GM21717 (cell line): ENCODE results near the gene ZNF578.
"Not testable (repeated sequence)": the region's sequence is repeated elsewhere in the genome, so short reads cannot be mapped to it uniquely, and the experiment has no call there.

Experiments
- ATAC-seq: cut with Tn5 transposase; IDR thresholded peaks from one replicate; pipeline ENCODE4 v1.9.1; 2021; ENCODE audit warnings: mild to moderate bottlenecking, moderate library complexity; ENCODE audit not compliant: unreplicated experiment

The ZNF578 gene

DNA sequence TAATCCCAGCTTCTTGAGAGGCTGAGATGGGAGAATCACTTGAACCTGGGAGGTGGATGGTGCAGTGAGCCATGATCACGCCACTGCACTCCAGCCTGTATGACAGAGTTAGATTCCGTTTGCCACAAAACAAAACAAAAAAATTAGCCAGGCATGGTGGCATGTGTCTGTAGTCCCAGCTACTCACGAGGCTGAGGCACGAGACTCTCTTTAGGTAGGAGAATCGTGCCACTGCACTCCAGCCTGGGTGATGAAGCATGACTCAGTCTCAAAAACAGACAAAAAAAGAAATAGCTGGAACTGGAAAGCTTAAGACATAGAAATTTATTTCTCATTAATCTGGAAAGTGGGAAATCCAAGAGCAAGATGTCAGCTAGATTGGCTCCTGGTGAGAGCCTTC lies 53.9 kb downstream of the ZNF578 start:
- no peak for ATAC-seq

DNA sequence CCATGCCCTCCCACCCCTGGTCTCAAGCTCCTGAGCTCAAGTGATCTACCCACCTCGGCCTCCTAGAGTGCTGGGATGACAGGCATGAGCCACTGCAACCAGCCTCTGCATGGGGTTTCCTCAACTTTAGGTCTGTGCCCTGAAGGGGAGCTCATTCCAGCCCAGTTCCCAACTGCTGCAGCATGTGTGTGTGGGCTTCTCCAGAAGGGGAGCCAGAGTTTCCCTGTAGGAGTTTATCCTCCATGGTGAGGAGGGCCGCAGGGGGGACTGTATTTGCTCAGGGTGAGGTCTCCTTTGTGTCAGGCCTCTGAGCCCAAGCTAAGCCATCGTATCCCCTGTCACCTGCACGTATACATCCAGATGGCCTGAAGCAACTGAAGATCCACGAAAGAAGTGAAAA lies 62.8 kb downstream of the ZNF578 start:
- ATAC-seq = no peak

- ATAC-seq = no peak
Observed at GRCh38 chr19:52518646-52519045, 65.3 kb downstream of the ZNF578 start.

GRCh38 chr19:52519175-52519574 lies 65.8 kb downstream of the ZNF578 start:
- ATAC-seq = not testable (repeated sequence)

DNA sequence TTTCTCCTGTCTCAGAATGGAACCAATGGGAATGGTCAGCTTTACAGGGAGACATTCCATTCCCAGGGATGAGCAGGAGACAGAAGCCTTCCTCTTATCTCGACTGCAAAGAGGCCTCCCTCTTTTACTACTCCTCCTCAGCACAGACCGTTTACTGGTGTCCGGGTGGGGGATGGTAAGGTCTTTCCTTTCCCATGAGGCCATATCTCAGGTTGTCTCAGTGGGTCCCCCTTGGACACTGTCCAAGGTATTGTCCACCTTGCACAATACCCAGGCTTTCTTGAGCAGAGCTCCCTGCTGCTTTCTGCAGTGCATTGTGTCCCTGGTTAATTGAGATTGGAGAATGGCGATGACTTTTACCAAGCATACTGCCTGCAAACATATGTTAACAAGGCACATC lies 66.7 kb downstream of the ZNF578 start:
- no peak for ATAC-seq

GRCh38 chr19:52522551-52522950 lies 69.2 kb downstream of the ZNF578 start:
- no peak for ATAC-seq

- no peak for ATAC-seq
Observed at GRCh38 chr19:52524086-52524485, 70.7 kb downstream of the ZNF578 start.

DNA sequence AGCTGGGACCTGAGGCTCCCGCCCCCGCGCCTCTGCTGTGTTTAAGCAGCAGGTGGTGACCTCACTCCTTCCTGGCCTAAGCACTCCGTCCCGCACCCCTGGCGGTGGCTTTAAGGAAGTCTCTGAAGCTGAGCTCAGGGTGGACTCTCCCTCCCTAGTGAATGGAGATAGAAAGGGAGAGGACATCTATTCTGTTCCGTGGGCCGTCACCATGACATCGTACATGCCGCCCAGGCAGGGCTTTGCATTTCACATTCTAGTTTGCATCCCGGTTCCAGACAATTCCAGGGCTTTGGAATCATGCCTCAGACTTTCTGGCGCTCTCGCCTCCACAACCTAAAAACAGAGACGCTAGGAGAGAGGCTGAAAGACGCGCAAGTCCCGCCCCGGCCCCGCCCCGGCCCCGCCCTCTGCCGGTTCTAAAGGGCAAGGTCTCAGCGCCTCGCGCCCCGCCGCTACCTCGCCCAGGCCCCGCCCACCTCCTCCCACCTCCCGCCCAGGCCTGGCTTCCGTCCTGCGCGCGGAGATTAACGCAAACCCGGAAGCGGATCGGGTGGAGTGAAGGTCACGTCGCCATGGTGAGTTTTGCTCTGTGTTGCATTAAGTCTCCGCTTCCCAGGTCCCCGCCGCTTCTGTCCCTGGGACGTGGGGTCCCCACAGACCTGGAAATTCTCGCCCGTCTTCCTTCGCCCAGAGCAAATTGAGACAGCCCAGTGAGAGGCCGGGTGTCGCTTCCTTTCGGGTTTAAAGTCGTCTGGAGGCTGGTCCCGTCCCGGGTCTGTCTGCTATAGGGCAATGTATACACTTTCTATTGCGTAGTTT lies 74.0 kb downstream of the ZNF578 start, which contains the start of gene ZNF808:
TSS of gene ZNF808 (plus strand) at position 535 of the 822 bp plus-strand sequence. CDS start 15,617 bp downstream, outside the sequence.
- ATAC-seq = peak; percentile 84

GRCh38 chr19:52527956-52528351 lies 74.6 kb downstream of the ZNF578 start:
- ATAC-seq = peak; percentile 10

GRCh38 chr19:52532480-52532879 lies 79.1 kb downstream of the ZNF578 start:
- ATAC-seq = no peak

DNA sequence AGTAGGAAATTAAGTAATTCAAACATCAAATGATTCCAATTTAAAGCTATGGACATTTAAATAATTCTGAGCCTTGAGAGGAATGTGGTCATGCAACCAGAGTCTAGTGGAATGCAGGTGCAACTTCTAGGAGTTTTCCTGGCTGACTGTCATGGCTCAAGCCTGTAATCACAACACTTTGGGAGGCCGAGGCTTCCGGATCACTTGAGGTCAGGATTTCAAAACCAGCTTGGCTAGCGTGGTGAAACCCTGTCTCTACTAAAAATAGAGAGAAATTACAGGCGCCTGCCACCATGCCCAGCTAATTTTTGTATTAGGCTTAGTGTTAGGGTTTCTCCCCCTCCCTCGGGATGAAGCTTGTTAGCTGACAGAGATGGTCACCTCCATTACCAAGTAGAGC lies 80.5 kb downstream of the ZNF578 start:
- ATAC-seq = no peak

DNA sequence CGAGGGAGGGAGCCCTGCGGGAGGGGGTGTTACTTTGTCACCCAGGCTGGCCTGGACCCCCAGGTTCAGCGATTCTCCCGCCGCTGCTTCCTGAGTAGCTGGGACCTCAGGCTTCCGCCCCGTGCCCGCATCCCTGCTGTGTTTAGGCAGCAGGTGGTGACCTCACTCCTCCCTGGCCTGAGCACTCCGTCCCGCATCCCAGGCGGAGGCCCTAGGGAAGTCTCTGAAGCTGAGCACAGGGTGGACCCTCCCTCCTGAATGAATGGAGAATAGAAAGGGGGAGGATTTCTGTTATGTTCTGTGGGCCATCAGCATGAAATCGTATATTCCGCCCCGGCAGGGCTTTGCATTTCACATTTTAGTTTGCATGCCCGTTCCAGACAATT lies 82.0 kb downstream of the ZNF578 start:
- not testable (repeated sequence) for ATAC-seq

DNA sequence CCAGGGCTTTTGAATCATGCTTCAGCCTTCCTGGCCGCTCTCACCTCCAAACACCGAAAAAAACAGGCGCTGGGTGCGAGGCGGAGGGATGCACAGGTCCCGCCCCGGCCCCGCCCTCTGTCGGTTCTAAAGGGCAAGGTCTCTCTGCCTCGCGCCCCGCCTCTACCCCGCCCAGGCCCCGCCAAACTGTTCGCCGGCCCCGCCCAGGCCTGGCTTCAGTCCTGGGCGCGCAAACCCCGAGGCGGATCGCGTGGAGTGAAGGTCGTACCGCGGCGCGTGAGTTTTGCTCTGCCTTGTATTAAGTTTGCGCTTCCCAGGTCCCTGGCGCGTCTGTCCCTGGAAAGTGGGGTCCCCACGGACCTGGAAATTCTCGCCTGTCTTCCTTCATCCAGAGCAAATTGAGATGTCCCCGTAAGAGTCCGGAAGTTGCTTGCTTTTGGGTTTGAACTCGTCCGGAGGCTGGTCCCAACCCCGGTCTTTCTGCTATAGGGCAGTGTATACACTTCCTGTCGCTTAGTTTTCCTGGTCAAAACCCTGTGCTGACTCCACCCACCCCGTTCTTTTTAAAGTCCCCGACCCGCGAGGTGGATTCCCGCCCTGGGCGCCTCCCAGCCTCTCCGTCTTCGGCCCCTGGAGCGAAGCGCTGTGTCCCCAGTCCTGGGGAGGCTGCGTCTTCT lies 82.6 kb downstream of the ZNF578 start:
- ATAC-seq = no peak

- ATAC-seq = no peak
Observed at GRCh38 chr19:52536448-52536800, 83.1 kb downstream of the ZNF578 start.

GRCh38 chr19:52538815-52539214 lies 85.5 kb downstream of the ZNF578 start:
- not testable (repeated sequence) for ATAC-seq

DNA sequence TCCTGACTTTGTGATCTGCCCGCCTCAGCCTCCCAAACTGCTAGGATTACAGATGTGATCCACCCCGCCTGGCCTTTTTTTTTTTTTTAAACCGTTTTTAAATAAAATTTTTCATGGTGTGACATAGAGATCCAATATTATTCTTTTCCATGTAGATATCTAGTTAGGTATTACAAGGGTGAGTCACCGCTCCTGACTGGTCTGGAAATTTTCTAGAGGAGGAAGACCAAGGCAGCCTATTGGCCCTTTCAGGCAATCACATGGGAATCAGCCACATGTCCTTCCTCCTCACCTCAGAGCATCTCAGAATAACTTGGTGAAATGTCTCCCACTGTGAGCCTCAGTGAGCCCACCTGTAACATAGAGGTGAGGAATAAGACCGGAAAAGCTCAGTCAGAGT lies 87.8 kb downstream of the ZNF578 start:
- not testable (repeated sequence) for ATAC-seq

GRCh38 chr19:52541608-52542007 lies 88.3 kb downstream of the ZNF578 start:
- ATAC-seq = no peak

DNA sequence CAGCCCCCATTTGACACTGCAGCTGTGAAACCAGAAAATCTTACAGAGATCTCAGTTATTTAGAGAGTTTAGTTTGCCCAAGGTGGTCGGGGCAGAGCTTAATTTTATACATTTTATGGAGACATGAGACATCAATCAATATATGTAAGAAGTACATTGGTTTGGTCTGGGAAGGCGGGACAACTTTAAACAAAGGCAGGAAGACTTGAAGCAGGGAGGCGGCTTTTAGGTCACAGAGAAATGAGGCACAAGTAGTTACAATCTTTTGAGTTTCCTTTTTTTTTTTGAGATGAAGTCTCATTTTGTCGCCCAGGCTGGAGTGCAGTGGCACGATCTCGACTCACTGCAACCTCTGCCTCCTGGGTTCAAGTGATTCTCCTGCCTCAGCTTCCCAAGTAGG lies 89.2 kb downstream of the ZNF578 start:
- not testable (repeated sequence) for ATAC-seq

DNA sequence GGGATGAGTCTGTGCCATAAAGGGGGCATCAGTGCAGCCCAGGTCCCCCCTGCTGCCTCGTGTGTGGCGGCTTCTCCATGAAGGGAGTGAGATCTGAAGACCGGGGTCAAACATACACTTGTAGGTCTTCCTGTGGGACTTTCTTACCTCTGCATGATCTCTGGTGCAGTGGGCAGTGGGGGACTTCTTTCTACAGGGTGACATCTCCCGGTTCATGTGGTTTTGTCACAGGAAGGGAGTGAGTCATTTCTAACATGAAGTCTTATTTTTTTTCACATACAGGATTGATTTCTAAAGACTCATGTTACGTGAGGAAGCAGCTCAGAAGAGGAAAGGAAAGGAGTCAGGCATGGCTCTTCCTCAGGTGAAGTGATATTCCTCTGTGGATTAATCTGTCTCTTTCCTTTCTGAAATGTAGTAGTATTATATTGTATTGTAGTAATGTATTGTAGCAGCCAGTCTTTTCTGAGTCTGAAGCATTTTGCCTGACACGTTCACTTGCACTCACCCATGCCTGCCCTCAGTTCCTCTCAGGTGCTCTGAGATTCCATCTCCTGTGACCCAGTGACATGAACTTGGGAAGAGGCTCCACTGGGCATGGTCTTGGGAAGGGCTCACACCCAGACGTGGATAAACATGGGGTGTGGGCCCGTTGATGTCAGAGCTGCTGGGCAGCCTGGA lies 89.8 kb downstream of the ZNF578 start:
- ATAC-seq = no peak

DNA sequence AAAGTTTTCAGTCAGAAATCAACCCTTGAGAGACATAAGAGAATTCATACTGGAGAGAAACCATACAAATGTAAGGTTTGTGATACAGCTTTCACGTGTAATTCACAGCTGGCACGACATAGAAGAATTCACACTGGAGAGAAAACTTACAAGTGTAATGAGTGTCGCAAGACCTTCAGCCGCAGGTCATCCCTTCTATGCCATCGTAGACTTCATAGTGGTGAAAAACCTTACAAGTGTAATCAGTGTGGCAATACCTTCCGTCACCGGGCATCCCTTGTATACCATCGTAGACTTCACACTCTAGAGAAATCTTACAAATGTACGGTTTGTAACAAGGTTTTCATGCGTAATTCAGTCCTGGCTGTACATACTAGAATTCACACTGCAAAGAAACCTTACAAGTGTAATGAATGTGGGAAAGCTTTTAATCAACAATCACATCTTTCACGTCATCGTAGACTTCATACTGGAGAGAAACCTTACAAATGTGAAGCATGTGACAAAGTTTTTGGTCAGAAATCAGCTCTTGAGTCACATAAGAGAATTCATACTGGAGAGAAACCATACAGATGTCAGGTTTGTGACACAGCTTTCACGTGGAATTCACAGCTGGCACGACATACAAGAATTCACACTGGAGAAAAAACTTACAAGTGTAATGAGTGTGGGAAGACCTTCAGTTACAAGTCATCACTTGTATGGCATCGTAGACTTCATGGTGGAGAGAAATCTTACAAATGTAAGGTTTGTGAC lies 101.0 kb downstream of the ZNF578 start:
- ATAC-seq = no peak
